MM.1S (cell line): ENCODE measurements around the gene CLGN.

ENCODE experiments used
- DNase-seq: peaks from one replicate; pipeline ENCODE4 v3.0.0-alpha.2; 2015
- H2AFZ ChIP-seq: fragments of 300-600 bp; sonication (generic); 2 replicates; pipeline ENCODE4 v1.6.0; 2016; ENCODE audit warnings: antibody characterized with exemption, low read length
- H3F3A ChIP-seq: fragments of 300-600 bp; sonication (generic); 2 replicates; pipeline ENCODE4 v1.6.1; 2016; ENCODE audit warnings: mild to moderate bottlenecking, antibody characterized with exemption, low read length, moderate library complexity, mixed read lengths; ENCODE audit not compliant: insufficient read depth
- H3K27ac ChIP-seq: fragments of 300-600 bp; sonication (generic); 2 replicates; pipeline ENCODE4 v1.5.1; 2016; ENCODE audit warnings: mild to moderate bottlenecking, low read length
- H3K27me3 ChIP-seq: fragments of 300-600 bp; sonication (generic); replicated peaks from 2 replicates; pipeline ENCODE4 v1.6.0; 2016; ENCODE audit warnings: low read length; ENCODE audit not compliant: insufficient read depth
- H3K36me3 ChIP-seq: fragments of 300-600 bp; sonication (generic); replicated peaks from 2 replicates; pipeline ENCODE4 v1.6.1; 2016; ENCODE audit warnings: mild to moderate bottlenecking, low read length, mixed read lengths; ENCODE audit not compliant: insufficient read depth
- H3K4me1 ChIP-seq: fragments of 300-600 bp; sonication (generic); 2 replicates; pipeline ENCODE4 v1.6.1; 2016; ENCODE audit warnings: low read length, mixed read lengths
- H3K4me2 ChIP-seq: fragments of 300-600 bp; sonication (generic); 2 replicates; pipeline ENCODE4 v1.6.0; 2016; ENCODE audit warnings: low read depth, low read length
- H3K4me3 ChIP-seq: fragments of 300-600 bp; sonication (generic); 2 replicates; pipeline ENCODE4 v1.5.1; 2016; ENCODE audit warnings: low read length, mixed read lengths
- H3K79me2 ChIP-seq: fragments of 300-600 bp; sonication (generic); 2 replicates; pipeline ENCODE4 v1.6.1; 2016; ENCODE audit warnings: mixed run types, low read length, mixed read lengths
- H3K9ac ChIP-seq: fragments of 300-600 bp; sonication (generic); 2 replicates; pipeline ENCODE4 v1.6.1; 2016; ENCODE audit warnings: low read length, mixed read lengths
- H3K9me2 ChIP-seq: fragments of 300-600 bp; sonication (generic); replicated peaks from 2 replicates; pipeline ENCODE4 v1.6.1; 2016; ENCODE audit warnings: mild to moderate bottlenecking, low read length, mixed read lengths; ENCODE audit not compliant: insufficient read depth
- H3K9me3 ChIP-seq: fragments of 300-600 bp; sonication (generic); replicated peaks from 2 replicates; pipeline ENCODE4 v1.6.1; 2016; ENCODE audit warnings: mild to moderate bottlenecking, low read length, mixed read lengths; ENCODE audit not compliant: insufficient read depth
- H4K20me1 ChIP-seq: fragments of 300-600 bp; sonication (generic); 2 replicates; pipeline ENCODE4 v1.6.1; 2016; ENCODE audit warnings: mild to moderate bottlenecking, low read length, moderate library complexity, mixed read lengths; ENCODE audit not compliant: insufficient read depth
- CTCF ChIP-seq: fragments of 300-600 bp; sonication (generic); IDR thresholded peaks from 2 replicates; pipeline ENCODE4 v1.5.1; 2016; ENCODE audit warnings: antibody characterized with exemption, low read length, mixed read lengths
- EZH2 ChIP-seq: fragments of 300-600 bp; sonication (generic); optimal IDR thresholded peaks from 2 replicates; pipeline ENCODE3; 2017; ENCODE audit warnings: low read depth, mild to moderate bottlenecking, antibody characterized with exemption, low read length, mixed read lengths
- EZH2phosphoT487 ChIP-seq: fragments of 300-600 bp; sonication (generic); IDR thresholded peaks from 2 replicates; pipeline ENCODE4 v1.6.1; 2018; ENCODE audit warnings: antibody characterized with exemption, low read length

CLGN gene

GRCh38 chr4:140395668-140396067, 31.8 kb downstream of the CLGN start:
- Histone ChIP-seq H3K9ac (no peak overlapping the region), H3K27ac (no peak overlapping the region), H2AFZ (no peak overlapping the region), H3K4me1 (no peaks in the 10 kb centered on the region), H3K4me2 (no peak overlapping the region), H3K9me2 (no peaks in the 10 kb centered on the region), H4K20me1 (no peaks in the 10 kb centered on the region), H3F3A (no peaks in the 10 kb centered on the region), H3K4me3 (no peak overlapping the region), H3K9me3 (no peaks in the 10 kb centered on the region), H3K79me2 (no peaks in the 10 kb centered on the region), H3K36me3 (no peaks in the 10 kb centered on the region), H3K27me3 (no peaks in the 10 kb centered on the region)
- TF ChIP-seq EZH2 (no peak), CTCF (no peak), EZH2phosphoT487 (no peak)
- no peak for DNase-seq

- Histone ChIP-seq H3K27me3 (no peaks in the 10 kb centered on the region), H3K36me3 (no peaks in the 10 kb centered on the region), H3K27ac (no peak overlapping the region), H3K9me2 (no peaks in the 10 kb centered on the region), H3K9me3 (no peaks in the 10 kb centered on the region), H3K4me2 (no peak overlapping the region), H3K4me1 (no peaks in the 10 kb centered on the region), H3K9ac (no peak overlapping the region), H2AFZ (no peak overlapping the region), H3F3A (no peaks in the 10 kb centered on the region), H3K79me2 (no peaks in the 10 kb centered on the region), H3K4me3 (no peak overlapping the region), H4K20me1 (no peaks in the 10 kb centered on the region)
- TF ChIP-seq EZH2 (no peak), CTCF (no peak), EZH2phosphoT487 (no peak)
- DNase-seq: no peak
Observed at GRCh38 chr4:140388015-140388414, 39.4 kb downstream of the CLGN start.

- peaks cover under 1% of the 10 kb centered on the region; the same call in 1 of the 2 replicates for H3K79me2 ChIP-seq
- no peak overlapping the region for H3K4me2 ChIP-seq
- H3K4me3 ChIP-seq: no peak overlapping the region
- no peak overlapping the region for H3K27ac ChIP-seq
- no peaks in the 10 kb centered on the region for H3K9me2 ChIP-seq
- no peaks in the 10 kb centered on the region for H3F3A ChIP-seq
- no peak for DNase-seq
- H4K20me1 ChIP-seq: no peaks in the 10 kb centered on the region
- no peaks in the 10 kb centered on the region for H3K9me3 ChIP-seq
- H3K9ac ChIP-seq: no peak overlapping the region
- TF ChIP-seq EZH2phosphoT487: no peak
- no peak for TF ChIP-seq EZH2
- TF ChIP-seq CTCF: no peak
- H3K27me3 ChIP-seq: no peaks in the 10 kb centered on the region
- no peaks in the 10 kb centered on the region for H3K36me3 ChIP-seq
- no peak overlapping the region for H2AFZ ChIP-seq
- H3K4me1 ChIP-seq: no peaks in the 10 kb centered on the region
Observed at GRCh38 chr4:140382732-140383131, 44.7 kb downstream of the CLGN start.

DNA sequence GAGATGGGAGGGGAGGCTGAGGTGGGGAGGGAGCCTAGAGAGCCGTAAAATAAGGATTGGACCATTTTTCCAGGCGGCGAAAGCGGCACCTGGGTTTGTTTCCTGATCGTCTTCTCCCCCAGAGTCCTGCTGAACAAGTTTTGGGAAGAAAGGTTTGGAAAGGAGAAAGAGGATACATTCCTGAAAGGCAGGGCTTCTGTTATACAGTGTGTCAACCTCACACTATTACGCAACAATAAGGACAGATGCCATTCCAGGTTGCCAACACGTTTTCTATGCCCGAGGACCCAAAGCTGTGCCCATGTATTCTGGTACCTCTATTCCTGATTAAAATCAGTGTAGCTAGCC, 53.3 kb downstream of the CLGN start:
- peak overlapping the region; percentile 92 for H2AFZ ChIP-seq
- peak overlapping the region; percentile 90 for H3K4me3 ChIP-seq
- H3K36me3 ChIP-seq: no peaks in the 10 kb centered on the region
- no peaks in the 10 kb centered on the region for H3F3A ChIP-seq
- no peak overlapping the region for H3K27ac ChIP-seq
- peaks cover 42% of the 10 kb centered on the region for H3K79me2 ChIP-seq
- no peaks in the 10 kb centered on the region for H3K9me2 ChIP-seq
- H3K9ac ChIP-seq: peak overlapping the region; percentile 72
- TF ChIP-seq EZH2phosphoT487 (no peak), CTCF (no peak), EZH2 (no peak)
- H3K4me2 ChIP-seq: peak overlapping the region; percentile 92
- no peak for DNase-seq
- H3K27me3 ChIP-seq: no peaks in the 10 kb centered on the region
- no peaks in the 10 kb centered on the region for H3K9me3 ChIP-seq
- no peaks in the 10 kb centered on the region for H4K20me1 ChIP-seq
- H3K4me1 ChIP-seq: peaks cover 6% of the 10 kb centered on the region; the same call in 1 of the 2 replicates
